ENCODE measurements around the gene TRAF3IP1. TPM values are rescaled to one million over a fixed set of nuclear protein-coding genes. Genes with fewer than 3 reads are reported as not detected.

Gene TRAF3IP1
- total and polyA plus RNA-seq, 2 of the 13 experiments (the other 11 are each of a cell fraction or from before 2014, with no cell fraction given) = 4.1 to 12.9 TPM

- 0 out of 2 replicates have a peak, but pooled peaks have one; percentile 42 for TF ChIP-seq CHCHD3 (CRISPR knock-in tag; IDR thresholded peaks at IDR 0.05)
- TF ChIP-seq NFATC3 (CRISPR knock-in tag; IDR thresholded peaks at IDR 0.05) = no peak
- TF ChIP-seq ZNF407 (CRISPR knock-in tag; IDR thresholded peaks at IDR 0.05; ENCODE audit: not compliant biosample characterization) = peak; percentile 44
- TF ChIP-seq RORA (CRISPR knock-in tag; IDR thresholded peaks at IDR 0.05) = no peak
- TF ChIP-seq PITX1 (CRISPR knock-in tag; IDR thresholded peaks at IDR 0.05) = no peak
- TF ChIP-seq ZNF562 (CRISPR knock-in tag; IDR thresholded peaks at IDR 0.05; ENCODE audit: borderline replicate concordance) = no peak
- TF ChIP-seq, protein P1, sequence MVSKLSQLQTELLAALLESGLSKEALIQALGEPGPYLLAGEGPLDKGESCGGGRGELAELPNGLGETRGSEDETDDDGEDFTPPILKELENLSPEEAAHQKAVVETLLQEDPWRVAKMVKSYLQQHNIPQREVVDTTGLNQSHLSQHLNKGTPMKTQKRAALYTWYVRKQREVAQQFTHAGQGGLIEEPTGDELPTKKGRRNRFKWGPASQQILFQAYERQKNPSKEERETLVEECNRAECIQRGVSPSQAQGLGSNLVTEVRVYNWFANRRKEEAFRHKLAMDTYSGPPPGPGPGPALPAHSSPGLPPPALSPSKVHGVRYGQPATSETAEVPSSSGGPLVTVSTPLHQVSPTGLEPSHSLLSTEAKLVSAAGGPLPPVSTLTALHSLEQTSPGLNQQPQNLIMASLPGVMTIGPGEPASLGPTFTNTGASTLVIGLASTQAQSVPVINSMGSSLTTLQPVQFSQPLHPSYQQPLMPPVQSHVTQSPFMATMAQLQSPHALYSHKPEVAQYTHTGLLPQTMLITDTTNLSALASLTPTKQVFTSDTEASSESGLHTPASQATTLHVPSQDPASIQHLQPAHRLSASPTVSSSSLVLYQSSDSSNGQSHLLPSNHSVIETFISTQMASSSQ (IDR thresholded peaks at IDR 0.05; ENCODE audit: low read depth) = no peak
- TF ChIP-seq, protein P1 (CRISPR knock-in tag; IDR thresholded peaks at IDR 0.05; ENCODE audit: borderline replicate concordance) = no peak
- TF ChIP-seq, protein P2, sequence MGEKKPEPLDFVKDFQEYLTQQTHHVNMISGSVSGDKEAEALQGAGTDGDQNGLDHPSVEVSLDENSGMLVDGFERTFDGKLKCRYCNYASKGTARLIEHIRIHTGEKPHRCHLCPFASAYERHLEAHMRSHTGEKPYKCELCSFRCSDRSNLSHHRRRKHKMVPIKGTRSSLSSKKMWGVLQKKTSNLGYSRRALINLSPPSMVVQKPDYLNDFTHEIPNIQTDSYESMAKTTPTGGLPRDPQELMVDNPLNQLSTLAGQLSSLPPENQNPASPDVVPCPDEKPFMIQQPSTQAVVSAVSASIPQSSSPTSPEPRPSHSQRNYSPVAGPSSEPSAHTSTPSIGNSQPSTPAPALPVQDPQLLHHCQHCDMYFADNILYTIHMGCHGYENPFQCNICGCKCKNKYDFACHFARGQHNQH (CRISPR knock-in tag; IDR thresholded peaks at IDR 0.05) = no peak
- no peak for TF ChIP-seq ZMYM3 (CRISPR knock-in tag; IDR thresholded peaks at IDR 0.05)
- TF ChIP-seq ATF7-NPFF (CRISPR knock-in tag; IDR thresholded peaks at IDR 0.05; ENCODE audit: low read depth) = no peak
- no peak for TF ChIP-seq ZNF878 (CRISPR knock-in tag; IDR thresholded peaks at IDR 0.05)
- peak; percentile 73; the same call in 1 of the 2 replicates for TF ChIP-seq CHD4 (IDR thresholded peaks at IDR 0.05; ENCODE audit: borderline replicate concordance, low read length)
- 0 out of 3 replicates have a peak, but pooled peaks have one; percentile 8 for TF ChIP-seq MXI1 (IDR thresholded peaks at IDR 0.05; ENCODE audit: borderline replicate concordance, low read depth, low read length)
- TF ChIP-seq ZNF768 (CRISPR knock-in tag; IDR thresholded peaks at IDR 0.05) = 0 out of 2 replicates have a peak, but pooled peaks have one; percentile 1
Observed at GRCh38 chr2:238404406-238405216, 84.3 kb downstream of the TRAF3IP1 start (continued).
